ENCODE measurements around the gene IDS. TPM values are rescaled to one million over a fixed set of nuclear protein-coding genes. Genes with fewer than 3 reads are reported as not detected.
"Not testable (repeated sequence)": the region's sequence is repeated elsewhere in the genome, so short reads cannot be mapped to it uniquely, and the experiment has no call there.

The IDS gene, protein sequence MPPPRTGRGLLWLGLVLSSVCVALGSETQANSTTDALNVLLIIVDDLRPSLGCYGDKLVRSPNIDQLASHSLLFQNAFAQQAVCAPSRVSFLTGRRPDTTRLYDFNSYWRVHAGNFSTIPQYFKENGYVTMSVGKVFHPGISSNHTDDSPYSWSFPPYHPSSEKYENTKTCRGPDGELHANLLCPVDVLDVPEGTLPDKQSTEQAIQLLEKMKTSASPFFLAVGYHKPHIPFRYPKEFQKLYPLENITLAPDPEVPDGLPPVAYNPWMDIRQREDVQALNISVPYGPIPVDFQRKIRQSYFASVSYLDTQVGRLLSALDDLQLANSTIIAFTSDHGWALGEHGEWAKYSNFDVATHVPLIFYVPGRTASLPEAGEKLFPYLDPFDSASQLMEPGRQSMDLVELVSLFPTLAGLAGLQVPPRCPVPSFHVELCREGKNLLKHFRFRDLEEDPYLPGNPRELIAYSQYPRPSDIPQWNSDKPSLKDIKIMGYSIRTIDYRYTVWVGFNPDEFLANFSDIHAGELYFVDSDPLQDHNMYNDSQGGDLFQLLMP
- total RNA-seq = 10 to 100 TPM; 39.9 to 43.1 TPM

- H3K4me3 Mint-ChIP-seq = peak within 1 kb of the TSS; percentile 86
- H3K27ac Mint-ChIP-seq = peak within 1 kb of the TSS; percentile 93
- intact Hi-C loops (cut with micrococcal nuclease) = loop anchor here (1.0 to 10.0 kb wide), 4 partner anchors 18 to 1480 kb away; partner anchors contain the start of genes HMGB3 and TMEM185A
- peaks cover 26% of the 10 kb centered on the region for H3K4me1 Mint-ChIP-seq (ENCODE audit: low read depth)
- DNase-seq = peak; percentile 89
- no peaks in the 10 kb centered on the region for H3K9me3 Mint-ChIP-seq
- H3K27me3 Mint-ChIP-seq (ENCODE audit: low read depth) = no peaks in the 10 kb centered on the region
- H3K36me3 Mint-ChIP-seq (ENCODE audit: low read depth) = peaks cover 2% of the 10 kb centered on the region
- CTCF ChIA-PET = interaction anchor here (1.0 kb wide), 1 partner anchor 21 kb away, joined by 3 read pairs; no protein-coding TSS in a partner anchor
Observed at GRCh38 chrX:149504915-149505651, at the start of gene IDS. TSS of gene IDS (minus strand) at chrX:149505306. CDS start at chrX:149505137, 169 bp downstream.

DNA sequence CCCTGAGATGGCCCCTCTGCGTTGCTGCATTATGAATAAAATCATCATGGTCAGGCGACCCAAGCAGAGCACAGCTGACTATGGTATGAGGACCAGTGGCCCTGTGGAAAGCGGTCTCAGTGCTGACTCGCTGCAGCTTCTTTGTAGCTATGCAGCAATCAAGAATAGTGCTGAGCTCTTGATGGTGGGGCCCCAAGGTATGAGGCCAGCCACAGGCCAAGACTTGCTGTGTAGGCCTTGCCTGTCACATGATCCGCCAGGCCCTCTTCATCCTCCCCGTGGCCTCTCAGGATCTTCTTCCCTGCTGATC, 46.8 kb upstream of the IDS start:
- H3K4me1 Mint-ChIP-seq (ENCODE audit: low read depth); H3K4me3 Mint-ChIP-seq; CTCF ChIA-PET; intact Hi-C loops (cut with micrococcal nuclease); H3K9me3 Mint-ChIP-seq; DNase-seq; H3K27me3 Mint-ChIP-seq (ENCODE audit: low read depth); H3K36me3 Mint-ChIP-seq (ENCODE audit: low read depth); H3K27ac Mint-ChIP-seq: not testable (repeated sequence)

GRCh38 chrX:149551245-149551938, 46.3 kb upstream of the IDS start:
- H3K4me3 Mint-ChIP-seq; DNase-seq; H3K9me3 Mint-ChIP-seq; H3K36me3 Mint-ChIP-seq (ENCODE audit: low read depth); H3K27me3 Mint-ChIP-seq (ENCODE audit: low read depth); H3K27ac Mint-ChIP-seq; CTCF ChIA-PET; intact Hi-C loops (cut with micrococcal nuclease); H3K4me1 Mint-ChIP-seq (ENCODE audit: low read depth): not testable (repeated sequence)

- H3K4me1 Mint-ChIP-seq (ENCODE audit: low read depth); CTCF ChIA-PET; H3K4me3 Mint-ChIP-seq; H3K27me3 Mint-ChIP-seq (ENCODE audit: low read depth); H3K9me3 Mint-ChIP-seq; intact Hi-C loops (cut with micrococcal nuclease); H3K36me3 Mint-ChIP-seq (ENCODE audit: low read depth); H3K27ac Mint-ChIP-seq; DNase-seq: not testable (repeated sequence)
Observed at GRCh38 chrX:149550454-149550853, 45.3 kb upstream of the IDS start.

DNA sequence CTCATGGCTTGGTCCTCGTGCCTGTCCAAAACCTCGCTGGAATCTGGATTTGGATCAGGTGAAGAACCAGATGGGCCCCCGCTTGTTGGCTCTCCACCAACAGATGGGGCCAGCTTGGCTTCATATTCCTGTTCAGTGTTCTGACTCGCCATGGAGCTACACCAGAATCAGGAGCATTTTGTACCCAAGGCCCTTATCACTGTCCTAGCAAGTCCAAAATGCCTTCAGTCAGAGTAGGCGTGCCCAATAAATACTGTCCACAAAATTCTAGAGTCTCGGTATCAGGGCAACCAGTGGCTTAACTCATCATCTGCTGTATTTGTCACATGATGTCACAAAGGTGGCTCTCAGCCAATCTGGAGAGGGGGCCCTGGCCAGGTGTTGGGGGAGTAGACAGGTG, 44.6 kb upstream of the IDS start, which contains the start of gene HSFX3:
Gene HSFX3, minus strand, starts transcription at position 224 of the 400 bp plus-strand sequence. Its CDS starts 72 bp downstream, at position 152.
- H3K9me3 Mint-ChIP-seq; CTCF ChIA-PET; DNase-seq; H3K4me3 Mint-ChIP-seq; H3K4me1 Mint-ChIP-seq (ENCODE audit: low read depth); H3K27me3 Mint-ChIP-seq (ENCODE audit: low read depth); H3K27ac Mint-ChIP-seq; H3K36me3 Mint-ChIP-seq (ENCODE audit: low read depth): not testable (repeated sequence)
- intact Hi-C loops (cut with micrococcal nuclease) = loop anchor here (10.0 kb wide), 1 partner anchor 1165 kb away; no protein-coding TSS in a partner anchor

DNA sequence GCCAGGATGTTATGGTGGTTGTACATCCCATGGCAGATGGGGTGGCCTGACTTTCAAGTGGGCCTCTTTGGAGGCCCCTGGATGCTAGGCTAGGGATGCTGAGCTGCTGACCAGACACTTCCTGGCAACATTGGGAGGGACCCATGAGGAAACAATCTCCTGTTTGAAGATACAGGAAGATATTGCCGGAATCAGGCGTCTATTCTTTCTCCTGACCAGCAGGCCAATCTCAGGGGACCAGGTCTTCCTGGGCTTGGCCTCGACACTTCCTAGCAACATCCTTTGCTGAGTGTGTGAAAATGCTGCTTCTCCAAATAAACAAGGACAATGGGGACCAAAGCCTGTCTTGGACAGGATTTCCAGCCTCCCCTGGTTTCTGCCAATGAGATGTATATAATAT, 42.7 kb upstream of the IDS start:
- H3K4me1 Mint-ChIP-seq (ENCODE audit: low read depth); H3K27me3 Mint-ChIP-seq (ENCODE audit: low read depth); H3K4me3 Mint-ChIP-seq; CTCF ChIA-PET; H3K36me3 Mint-ChIP-seq (ENCODE audit: low read depth); DNase-seq; H3K27ac Mint-ChIP-seq; H3K9me3 Mint-ChIP-seq: not testable (repeated sequence)
- intact Hi-C loops (cut with micrococcal nuclease) = loop anchor here (10.0 kb wide), 1 partner anchor 1163 kb away; no protein-coding TSS in a partner anchor

GRCh38 chrX:149546962-149547361, 41.9 kb upstream of the IDS start:
- intact Hi-C loops (cut with micrococcal nuclease) = loop anchor here (10.0 kb wide), 1 partner anchor 1162 kb away; no protein-coding TSS in a partner anchor
- H3K4me3 Mint-ChIP-seq; H3K27ac Mint-ChIP-seq; CTCF ChIA-PET; H3K36me3 Mint-ChIP-seq (ENCODE audit: low read depth); DNase-seq; H3K9me3 Mint-ChIP-seq; H3K4me1 Mint-ChIP-seq (ENCODE audit: low read depth); H3K27me3 Mint-ChIP-seq (ENCODE audit: low read depth): not testable (repeated sequence)

DNA sequence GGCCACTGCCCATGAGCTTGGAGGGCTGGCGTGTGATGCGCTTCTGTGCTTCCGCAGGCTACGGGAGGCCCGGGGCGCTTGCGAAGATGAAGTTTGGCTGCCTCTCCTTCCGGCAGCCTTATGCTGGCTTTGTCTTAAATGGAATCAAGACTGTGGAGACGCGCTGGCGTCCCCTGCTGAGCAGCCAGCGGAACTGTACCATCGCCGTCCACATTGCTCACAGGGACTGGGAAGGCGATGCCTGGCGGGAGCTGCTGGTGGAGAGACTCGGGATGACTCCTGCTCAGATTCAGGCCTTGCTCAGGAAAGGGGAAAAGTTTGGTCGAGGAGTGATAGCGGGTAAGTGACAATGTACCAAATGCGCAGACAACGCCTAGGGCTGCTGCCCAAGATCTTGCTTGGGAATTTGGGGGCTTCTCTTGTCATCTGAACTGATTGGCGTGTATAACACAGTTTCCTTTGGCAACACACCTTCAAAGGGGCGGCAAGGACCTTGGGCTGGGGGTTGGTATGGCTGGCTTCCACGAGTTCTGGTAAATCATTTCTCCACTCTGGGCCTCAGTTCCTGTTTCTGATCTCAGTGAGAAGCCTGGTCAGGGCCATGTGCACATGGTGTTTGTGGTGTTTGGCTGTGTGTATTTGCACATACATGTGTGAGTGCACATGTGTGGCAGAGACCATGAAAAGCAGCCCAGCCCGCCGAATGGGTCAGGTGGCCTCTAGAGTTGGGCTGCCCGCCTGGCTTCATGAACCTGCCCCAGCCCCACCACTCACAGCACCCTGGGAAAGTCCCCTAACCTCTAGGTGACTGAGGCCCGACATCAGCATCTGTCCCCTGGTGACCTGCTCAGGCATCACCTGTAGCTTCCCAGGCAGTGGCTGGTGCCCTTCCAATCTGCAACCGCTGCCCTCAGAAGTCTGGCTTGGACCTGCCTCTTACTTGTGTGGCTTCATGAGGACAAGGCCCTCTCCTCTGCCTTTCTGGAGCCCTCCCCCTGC, 40.7 kb upstream of the IDS start:
- intact Hi-C loops (cut with micrococcal nuclease) = loop anchor here (10.0 kb wide), 1 partner anchor 1161 kb away; no protein-coding TSS in a partner anchor

GRCh38 chrX:149541521-149542047, 36.5 kb upstream of the IDS start:
- Mint-ChIP-seq H3K27ac (peak overlapping the region; percentile 99), H3K9me3 (no peaks in the 10 kb centered on the region), H3K4me3 (peak overlapping the region; percentile 91), H3K27me3 (ENCODE audit: low read depth) (no peaks in the 10 kb centered on the region), H3K4me1 (ENCODE audit: low read depth) (peaks cover 2% of the 10 kb centered on the region), H3K36me3 (ENCODE audit: low read depth) (peaks cover 1% of the 10 kb centered on the region)
- DNase-seq = no peak
- CTCF ChIA-PET = no interaction called here
- intact Hi-C loops (cut with micrococcal nuclease) = loop anchor here (1.0 to 10.0 kb wide), 5 partner anchors 90 to 1157 kb away; partner anchors contain the start of genes MAMLD1, MTM1, MTMR1 and TMEM185A

More for the DNA sequence above, 40.7 kb upstream of the IDS start:
- H3K4me1 Mint-ChIP-seq (ENCODE audit: low read depth); H3K9me3 Mint-ChIP-seq; CTCF ChIA-PET; H3K4me3 Mint-ChIP-seq; H3K36me3 Mint-ChIP-seq (ENCODE audit: low read depth); H3K27ac Mint-ChIP-seq; H3K27me3 Mint-ChIP-seq (ENCODE audit: low read depth): not testable (repeated sequence)
- DNase-seq = peak; percentile 5

DNA sequence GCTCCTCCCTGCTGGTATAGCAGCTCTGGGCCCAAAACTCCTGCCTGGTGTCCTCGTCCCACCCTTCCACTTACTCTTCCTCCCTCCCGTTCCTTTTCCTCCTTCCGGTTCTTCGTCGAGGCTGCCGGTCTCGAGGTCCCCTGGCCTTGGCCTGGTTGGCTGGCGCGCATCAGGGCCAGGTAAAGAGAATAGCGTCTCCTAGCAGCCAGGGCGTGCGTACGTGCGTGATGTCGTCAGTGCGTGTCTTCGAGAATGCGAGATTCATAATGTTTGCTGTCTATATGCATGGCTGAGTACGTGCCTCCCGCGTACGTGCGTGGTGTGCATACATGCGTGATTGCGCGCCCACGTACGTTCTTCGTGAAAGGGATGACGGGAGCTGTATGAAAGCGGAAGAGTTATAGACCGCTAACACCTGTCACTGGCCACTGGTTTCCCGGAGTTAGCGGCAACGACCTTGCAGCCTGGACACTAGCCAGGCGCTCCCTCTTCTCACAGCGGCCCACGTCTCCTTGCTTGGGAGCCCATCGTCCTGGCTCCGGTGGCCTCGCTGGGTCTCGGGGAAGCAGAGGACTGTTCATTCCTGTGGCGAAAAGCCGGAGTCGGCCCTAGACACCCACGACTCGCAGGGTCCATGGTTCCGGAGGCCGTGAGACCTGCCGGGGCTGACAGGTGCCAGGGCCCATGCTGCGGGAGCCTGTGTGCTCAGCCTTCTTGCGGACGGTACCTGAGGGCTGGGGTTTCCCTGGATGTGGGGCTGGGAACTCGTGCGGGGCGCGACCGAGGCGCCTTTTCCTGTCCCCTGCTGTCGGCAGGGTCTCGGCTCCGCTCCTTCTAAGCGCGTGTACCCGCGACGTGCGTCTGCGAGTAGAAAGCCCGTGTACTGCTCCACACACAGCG, 35.8 kb upstream of the IDS start, which contains the start of gene EOLA1:
Gene EOLA1, plus strand, starts transcription at position 392 of the 900 bp plus-strand sequence. CDS start 4,619 bp downstream, outside the sequence.
- DNase-seq = peak; percentile 93
- CTCF ChIA-PET = interaction anchor here (0.6 kb wide), 1 partner anchor 37 kb away, joined by 3 read pairs; no protein-coding TSS in a partner anchor
- H3K27me3 Mint-ChIP-seq (ENCODE audit: low read depth) = no peaks in the 10 kb centered on the region
- no peaks in the 10 kb centered on the region for H3K9me3 Mint-ChIP-seq
- peaks cover 1% of the 10 kb centered on the region for H3K36me3 Mint-ChIP-seq (ENCODE audit: low read depth)
- peaks cover 2% of the 10 kb centered on the region for H3K4me1 Mint-ChIP-seq (ENCODE audit: low read depth)
- intact Hi-C loops (cut with micrococcal nuclease) = loop anchor here (1.0 to 10.0 kb wide), 7 partner anchors 36 to 1630 kb away; partner anchors contain the start of genes FMR1, IDS, MAMLD1 and MTM1
- H3K4me3 Mint-ChIP-seq = peak within 1 kb of the TSS; percentile 91
- H3K27ac Mint-ChIP-seq = peak within 1 kb of the TSS; percentile 99

Data from activated naive CD4-positive, alpha-beta T cell treated with anti-CD3 and anti-CD28 coated beads for 36 hours (primary cell).